ENCODE results near the gene SIGLECL1. TPM values are rescaled to one million over a fixed set of nuclear protein-coding genes. Genes with fewer than 3 reads are reported as not detected.

SIGLECL1 gene
- polyA plus RNA-seq, 1 donor from 2014 or later = not detected

DNA sequence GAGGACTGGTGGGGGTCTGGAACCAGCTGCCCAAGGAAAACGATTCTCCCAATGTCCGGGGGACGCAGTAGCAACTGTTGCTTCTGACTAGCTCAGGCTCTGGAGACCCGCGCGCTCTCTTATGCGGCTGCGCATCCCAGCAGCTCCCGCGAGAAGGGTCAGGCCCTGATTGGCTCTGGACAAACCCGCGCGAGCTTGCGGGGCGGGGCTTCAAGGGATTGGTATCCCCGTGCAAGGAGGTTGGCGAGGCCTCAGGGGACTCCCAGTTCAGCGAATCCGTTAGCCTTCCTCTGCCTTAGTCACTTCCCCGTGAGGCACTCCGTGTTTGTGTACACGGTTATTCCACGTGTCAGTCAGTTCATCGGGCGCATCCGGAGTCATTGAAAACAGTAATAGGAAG is 20.2 kb downstream of the SIGLECL1 start:
- Mint-ChIP-seq H3K27ac (no peak overlapping the region), H3K27me3 (no peaks in the 10 kb centered on the region), H3K4me3 (no peak overlapping the region), H3K9me3 (peaks cover 0 to 2% (median 0%) of the 10 kb centered on the region in 3 donors), H3K36me3 (no peaks in the 10 kb centered on the region), H3K4me1 (no peaks in the 10 kb centered on the region)

DNA sequence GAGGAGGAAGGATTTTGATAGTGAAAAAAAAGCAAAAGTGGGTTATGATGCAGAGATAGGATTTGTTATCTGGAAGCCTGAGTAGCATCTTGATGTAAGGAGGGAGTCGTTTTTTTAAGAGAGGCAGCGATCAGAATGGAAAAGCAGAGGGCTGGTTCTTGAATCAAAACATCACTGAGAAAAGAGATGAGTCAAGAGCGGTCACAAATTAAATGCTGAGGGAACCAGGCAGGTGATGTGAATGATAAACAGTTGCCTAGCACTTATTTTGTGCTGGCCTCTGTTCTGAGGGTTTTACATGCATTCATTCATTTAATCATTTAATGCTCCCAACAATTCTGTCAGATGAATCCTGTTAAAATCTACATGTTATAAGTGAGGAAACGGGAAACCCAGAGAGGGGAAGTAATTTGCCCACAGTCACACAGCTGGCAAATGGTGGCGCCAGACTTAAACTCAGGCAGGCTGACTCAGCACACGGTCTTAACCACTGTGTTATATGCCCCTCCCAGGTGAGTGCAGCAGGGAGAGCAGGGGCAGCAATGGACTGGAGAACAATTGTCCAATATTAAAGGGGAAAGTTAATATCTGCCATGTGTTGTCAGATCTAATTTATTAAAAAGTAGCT is 21.4 kb downstream of the SIGLECL1 start:
- H3K27ac Mint-ChIP-seq = peak overlapping the region in 1 of 3 donors; percentile 61
- no peaks in the 10 kb centered on the region for H3K36me3 Mint-ChIP-seq

GRCh38 chr19:51274049-51274770 is 23.3 kb downstream of the SIGLECL1 start:
- Mint-ChIP-seq H3K36me3 (peaks cover 1% of the 10 kb centered on the region), H3K27ac (no peak overlapping the region), H3K9me3 (peaks cover 0 to 4% (median 0%) of the 10 kb centered on the region in 3 donors), H3K4me1 (no peaks in the 10 kb centered on the region), H3K27me3 (peaks cover 4% of the 10 kb centered on the region), H3K4me3 (no peak overlapping the region)

More for the DNA sequence above, 21.4 kb downstream of the SIGLECL1 start:
- Mint-ChIP-seq H3K4me3 (no peak overlapping the region), H3K9me3 (peaks cover 0 to 2% (median 0%) of the 10 kb centered on the region in 3 donors), H3K27me3 (no peaks in the 10 kb centered on the region), H3K4me1 (no peaks in the 10 kb centered on the region)

DNA sequence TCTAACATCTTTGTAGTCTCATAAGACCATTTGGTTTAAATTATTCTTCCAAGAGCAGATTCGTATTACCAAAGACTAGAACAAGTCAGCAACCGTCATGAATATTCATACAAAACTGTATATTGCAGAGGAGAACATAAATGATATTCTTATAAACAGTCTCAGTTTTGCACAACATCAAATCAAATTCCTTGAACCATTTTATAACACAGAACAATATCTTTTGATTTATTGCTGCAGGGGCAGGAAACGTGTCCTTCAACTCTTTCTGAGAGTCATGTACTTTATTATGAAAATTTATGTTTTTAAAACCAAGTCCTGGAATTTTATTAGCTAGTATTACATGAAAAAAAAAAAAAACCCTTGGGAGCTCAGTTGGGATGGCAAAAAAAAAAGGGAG is 26.2 kb downstream of the SIGLECL1 start:
- Mint-ChIP-seq H3K4me1 (no peaks in the 10 kb centered on the region), H3K9me3 (peaks cover 1 to 4% (median 3%) of the 10 kb centered on the region in 3 donors), H3K4me3 (no peak overlapping the region), H3K36me3 (peaks cover 1% of the 10 kb centered on the region), H3K27ac (no peak overlapping the region), H3K27me3 (peaks cover 4% of the 10 kb centered on the region)

GRCh38 chr19:51282335-51282734 is 31.5 kb downstream of the SIGLECL1 start:
- peaks cover 1% of the 10 kb centered on the region for H3K36me3 Mint-ChIP-seq
- H3K27me3 Mint-ChIP-seq = peaks cover 9% of the 10 kb centered on the region
- H3K4me1 Mint-ChIP-seq = no peaks in the 10 kb centered on the region
- H3K4me3 Mint-ChIP-seq = peak overlapping the region in 1 of 4 donors; percentile 77
- H3K9me3 Mint-ChIP-seq = peaks cover 4 to 7% (median 6%) of the 10 kb centered on the region in 3 donors
- H3K27ac Mint-ChIP-seq = no peak overlapping the region

DNA sequence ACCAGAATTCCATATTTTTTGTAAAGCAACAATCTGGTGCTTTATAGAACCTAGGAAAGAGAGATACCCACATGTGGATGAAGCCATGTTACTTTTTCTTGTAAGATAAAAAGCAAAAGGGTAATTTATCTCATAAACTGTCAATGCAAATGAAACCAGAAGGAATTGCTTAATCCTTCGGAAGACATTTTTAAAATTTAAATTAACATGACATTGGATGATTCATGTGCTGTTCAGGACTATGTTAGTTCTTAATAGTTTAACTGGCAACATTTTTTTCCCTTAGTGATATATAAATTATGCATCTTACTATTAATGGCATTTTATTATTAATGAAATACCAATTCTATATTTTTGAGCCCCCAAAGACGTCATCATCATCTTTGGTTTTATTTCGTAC is 34.8 kb downstream of the SIGLECL1 start:
- Mint-ChIP-seq H3K4me3 (no peak overlapping the region), H3K36me3 (no peaks in the 10 kb centered on the region), H3K27ac (peak overlapping the region in 1 of 3 donors; percentile 78), H3K27me3 (peaks cover 5% of the 10 kb centered on the region), H3K4me1 (no peaks in the 10 kb centered on the region), H3K9me3 (peaks cover 0 to 5% (median 4%) of the 10 kb centered on the region in 3 donors)

DNA sequence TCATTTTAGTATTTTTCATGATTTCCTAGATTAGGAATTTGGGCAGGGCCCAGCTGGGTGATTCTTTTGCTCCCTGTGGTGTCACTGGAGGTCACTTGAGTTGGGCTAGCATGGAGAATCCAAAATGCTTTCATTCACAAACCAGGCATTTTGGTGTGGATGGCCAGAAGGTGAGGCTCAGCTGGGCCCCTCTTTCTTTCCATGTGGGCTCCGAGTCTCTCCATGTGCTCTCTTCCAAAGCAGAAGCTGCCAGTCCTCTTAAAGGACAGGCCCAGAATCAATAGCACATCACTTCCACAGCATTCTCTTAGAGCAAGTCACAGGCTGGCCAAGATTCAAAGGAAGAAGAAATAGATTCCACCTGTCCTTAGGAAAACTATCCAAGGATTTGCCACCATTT is 38.8 kb downstream of the SIGLECL1 start:
- Mint-ChIP-seq H3K36me3 (no peaks in the 10 kb centered on the region), H3K9me3 (no peaks in the 10 kb centered on the region), H3K4me1 (no peaks in the 10 kb centered on the region), H3K27ac (no peak overlapping the region), H3K4me3 (no peak overlapping the region), H3K27me3 (peaks cover 6% of the 10 kb centered on the region)

DNA sequence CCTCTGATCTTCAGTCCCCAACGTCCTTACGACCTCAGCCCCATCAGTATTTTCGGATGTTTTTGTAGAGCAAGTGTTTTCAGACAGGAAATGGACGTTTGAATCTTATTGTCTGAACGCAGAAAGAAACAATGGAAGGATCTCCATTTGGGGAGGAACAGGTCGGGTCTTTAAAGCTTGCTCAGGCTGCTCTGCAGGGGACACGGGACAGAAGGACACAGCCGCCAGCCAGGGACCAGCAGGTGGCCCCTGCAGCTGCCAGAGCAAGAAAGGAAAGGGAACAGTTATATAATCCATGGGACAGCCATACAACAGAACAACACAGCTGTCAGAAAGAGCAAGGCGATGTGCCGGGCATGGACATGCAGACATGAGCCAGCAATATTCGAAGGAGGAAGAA is 42.1 kb downstream of the SIGLECL1 start:
- H3K4me1 Mint-ChIP-seq = no peaks in the 10 kb centered on the region
- H3K4me3 Mint-ChIP-seq = no peak overlapping the region
- H3K27ac Mint-ChIP-seq = peak overlapping the region in 1 of 3 donors; percentile 15
- no peaks in the 10 kb centered on the region for H3K9me3 Mint-ChIP-seq
- H3K27me3 Mint-ChIP-seq = peaks cover 10% of the 10 kb centered on the region
- H3K36me3 Mint-ChIP-seq = no peaks in the 10 kb centered on the region

- H3K4me1 Mint-ChIP-seq = no peaks in the 10 kb centered on the region
- no peaks in the 10 kb centered on the region for H3K36me3 Mint-ChIP-seq
- no peak overlapping the region for H3K27ac Mint-ChIP-seq
- no peak overlapping the region for H3K4me3 Mint-ChIP-seq
- no peaks in the 10 kb centered on the region for H3K9me3 Mint-ChIP-seq
- H3K27me3 Mint-ChIP-seq = peaks cover 10% of the 10 kb centered on the region
Measured at GRCh38 chr19:51293571-51294210, 42.8 kb downstream of the SIGLECL1 start.

DNA sequence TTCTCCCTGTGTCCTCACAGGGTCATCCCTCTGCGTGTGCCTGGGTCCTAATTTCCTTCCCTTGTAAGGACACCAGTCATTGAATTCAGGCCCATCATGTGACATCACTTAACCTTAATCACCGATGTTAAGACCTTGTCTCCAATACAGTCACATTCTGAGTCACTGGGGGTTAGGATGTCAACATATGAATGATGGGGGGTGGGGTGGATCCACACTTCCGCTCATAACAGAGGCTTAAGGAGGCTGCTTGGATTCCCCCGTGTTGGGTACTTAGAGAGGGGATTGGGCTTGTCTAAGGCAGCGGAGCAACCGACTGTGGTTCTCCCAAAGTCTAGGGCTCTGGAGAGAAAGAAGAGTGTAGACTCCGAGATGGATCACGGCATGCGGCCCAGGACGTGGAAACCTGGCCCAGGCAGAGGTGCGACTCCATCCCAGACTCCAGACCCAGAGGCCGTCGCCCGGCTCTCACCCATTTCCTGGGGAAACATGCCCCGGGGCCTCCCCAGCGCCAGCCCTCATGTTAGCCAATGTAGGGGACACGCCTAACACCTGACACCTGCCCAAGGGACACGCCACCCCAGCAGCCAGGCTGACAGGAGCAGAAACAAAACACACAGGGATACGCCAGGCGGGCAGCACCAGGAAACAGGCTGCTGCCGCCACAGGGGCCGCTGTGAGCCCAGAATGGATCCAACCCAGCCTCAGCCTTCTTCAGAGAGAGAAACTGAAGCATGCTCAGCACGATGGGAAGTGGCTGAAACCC is 43.5 kb downstream of the SIGLECL1 start:
- H3K4me1 Mint-ChIP-seq = no peaks in the 10 kb centered on the region
- H3K27me3 Mint-ChIP-seq = peaks cover 10% of the 10 kb centered on the region
- no peak overlapping the region for H3K27ac Mint-ChIP-seq
- H3K36me3 Mint-ChIP-seq = no peaks in the 10 kb centered on the region
- no peak overlapping the region for H3K4me3 Mint-ChIP-seq
- no peaks in the 10 kb centered on the region for H3K9me3 Mint-ChIP-seq

- Mint-ChIP-seq H3K4me3 (no peak overlapping the region), H3K27ac (no peak overlapping the region), H3K9me3 (no peaks in the 10 kb centered on the region), H3K36me3 (no peaks in the 10 kb centered on the region), H3K27me3 (peaks cover 10% of the 10 kb centered on the region), H3K4me1 (no peaks in the 10 kb centered on the region)
Measured at GRCh38 chr19:51294977-51295375, 44.1 kb downstream of the SIGLECL1 start.

- no peaks in the 10 kb centered on the region for H3K36me3 Mint-ChIP-seq
- H3K27me3 Mint-ChIP-seq = peaks cover 11% of the 10 kb centered on the region
- H3K27ac Mint-ChIP-seq = no peak overlapping the region
- no peaks in the 10 kb centered on the region for H3K4me1 Mint-ChIP-seq
- H3K4me3 Mint-ChIP-seq = peak overlapping the region in 1 of 4 donors; percentile 41
- no peaks in the 10 kb centered on the region for H3K9me3 Mint-ChIP-seq
Measured at GRCh38 chr19:51295382-51296126, 44.7 kb downstream of the SIGLECL1 start.

DNA sequence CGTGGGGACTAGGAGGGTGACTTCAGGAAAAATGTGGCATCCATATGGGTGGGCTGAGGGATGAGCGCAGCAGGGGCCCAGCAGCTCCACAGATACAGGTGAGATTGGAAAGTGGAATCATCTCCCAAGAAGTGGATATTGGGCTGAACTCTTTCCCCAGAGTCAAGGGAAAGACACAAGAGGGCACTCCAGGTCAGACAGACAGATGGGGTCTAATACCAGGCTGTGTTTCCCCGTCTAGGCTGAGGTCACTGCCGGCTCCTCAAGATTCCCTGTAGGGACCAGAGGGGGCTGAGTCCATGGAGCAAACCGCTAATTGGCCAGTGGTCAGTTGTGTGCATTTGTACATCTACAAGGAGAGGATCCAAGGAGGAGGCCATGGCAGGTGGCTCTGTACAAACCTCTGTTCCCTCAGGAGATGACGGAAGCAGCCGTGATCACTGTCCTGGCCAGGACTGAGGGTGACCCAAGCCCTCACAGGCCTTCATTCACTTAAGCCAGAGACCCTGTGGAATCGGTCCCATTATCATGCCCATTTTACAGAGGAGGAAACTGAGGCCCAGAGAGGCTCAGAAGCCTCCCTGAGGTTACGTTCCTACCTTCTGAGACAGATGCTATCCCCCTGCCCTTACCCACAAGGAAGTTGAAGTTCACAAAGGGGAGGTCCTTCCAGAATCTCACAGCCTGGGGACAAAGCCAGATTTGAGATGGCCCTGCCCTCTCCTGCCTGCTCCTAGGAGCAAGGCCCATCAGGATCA is 45.6 kb downstream of the SIGLECL1 start:
- Mint-ChIP-seq H3K36me3 (no peaks in the 10 kb centered on the region), H3K27ac (no peak overlapping the region), H3K4me3 (no peak overlapping the region), H3K9me3 (peaks cover 0 to 2% (median 1%) of the 10 kb centered on the region in 3 donors), H3K4me1 (no peaks in the 10 kb centered on the region), H3K27me3 (peaks cover 13% of the 10 kb centered on the region)

DNA sequence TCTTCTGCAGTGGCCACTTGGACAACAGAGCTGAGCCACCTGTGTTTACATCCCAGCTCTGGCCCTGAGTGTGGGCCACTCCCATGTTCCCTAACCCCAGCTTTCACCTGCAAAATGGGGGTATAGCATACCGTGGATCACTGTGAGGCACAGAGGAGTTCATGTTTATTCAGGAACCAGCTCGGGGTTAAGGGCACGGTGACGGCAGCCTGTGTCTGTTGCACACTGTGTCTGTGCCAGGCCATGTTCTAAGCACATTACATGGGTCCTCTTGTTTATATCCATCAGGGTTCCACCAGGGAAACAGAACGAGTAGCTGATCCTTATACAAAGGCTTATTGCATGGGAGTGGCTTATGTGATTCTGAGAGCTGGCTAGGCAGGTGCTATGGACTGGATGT is 46.5 kb downstream of the SIGLECL1 start:
- Mint-ChIP-seq H3K27me3 (peaks cover 13% of the 10 kb centered on the region), H3K4me1 (no peaks in the 10 kb centered on the region), H3K36me3 (no peaks in the 10 kb centered on the region), H3K27ac (no peak overlapping the region), H3K4me3 (no peak overlapping the region), H3K9me3 (peaks cover 0 to 8% (median 2%) of the 10 kb centered on the region in 3 donors)

Data from IgD-negative memory B cell (primary cell).